ENCODE results near the gene LIN52. TPM values are rescaled to one million over a fixed set of nuclear protein-coding genes. Genes with fewer than 3 reads are reported as not detected.
A peak's percentile ranks its signal among the peaks of the same experiment; 100 is the strongest.

Gene LIN52
- total RNA-seq, 1 donor: 11.2 TPM

DNA sequence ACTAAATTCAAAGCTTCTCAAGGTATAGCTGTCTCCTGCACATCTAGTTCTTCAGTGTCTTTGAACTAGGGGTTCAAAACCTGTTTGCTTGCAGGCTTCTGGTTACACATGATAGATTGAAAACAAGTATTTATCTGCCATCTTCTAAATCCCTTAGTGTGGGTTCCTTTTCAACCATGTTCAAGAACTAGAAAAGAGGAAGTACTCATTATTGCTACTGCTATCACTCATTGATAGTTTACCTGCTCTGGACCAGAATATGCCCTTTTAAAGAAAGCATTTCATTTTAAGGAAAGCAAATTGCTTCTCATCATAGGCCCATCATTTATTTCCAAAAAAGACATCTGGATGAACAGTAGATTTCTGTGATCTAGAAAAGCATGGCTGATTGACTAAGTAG is 117.4 kb downstream of the LIN52 start:
- no peak for DNase-seq (ENCODE audit: low read depth)
- TF ChIP-seq, protein P1, sequence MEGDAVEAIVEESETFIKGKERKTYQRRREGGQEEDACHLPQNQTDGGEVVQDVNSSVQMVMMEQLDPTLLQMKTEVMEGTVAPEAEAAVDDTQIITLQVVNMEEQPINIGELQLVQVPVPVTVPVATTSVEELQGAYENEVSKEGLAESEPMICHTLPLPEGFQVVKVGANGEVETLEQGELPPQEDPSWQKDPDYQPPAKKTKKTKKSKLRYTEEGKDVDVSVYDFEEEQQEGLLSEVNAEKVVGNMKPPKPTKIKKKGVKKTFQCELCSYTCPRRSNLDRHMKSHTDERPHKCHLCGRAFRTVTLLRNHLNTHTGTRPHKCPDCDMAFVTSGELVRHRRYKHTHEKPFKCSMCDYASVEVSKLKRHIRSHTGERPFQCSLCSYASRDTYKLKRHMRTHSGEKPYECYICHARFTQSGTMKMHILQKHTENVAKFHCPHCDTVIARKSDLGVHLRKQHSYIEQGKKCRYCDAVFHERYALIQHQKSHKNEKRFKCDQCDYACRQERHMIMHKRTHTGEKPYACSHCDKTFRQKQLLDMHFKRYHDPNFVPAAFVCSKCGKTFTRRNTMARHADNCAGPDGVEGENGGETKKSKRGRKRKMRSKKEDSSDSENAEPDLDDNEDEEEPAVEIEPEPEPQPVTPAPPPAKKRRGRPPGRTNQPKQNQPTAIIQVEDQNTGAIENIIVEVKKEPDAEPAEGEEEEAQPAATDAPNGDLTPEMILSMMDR (IDR thresholded peaks at IDR 0.05; ENCODE audit: insufficient read depth, low read depth, low read length): no peak
- no peak overlapping the region for H3K4me3 ChIP-seq (ENCODE audit: low read depth, low read length)

DNA sequence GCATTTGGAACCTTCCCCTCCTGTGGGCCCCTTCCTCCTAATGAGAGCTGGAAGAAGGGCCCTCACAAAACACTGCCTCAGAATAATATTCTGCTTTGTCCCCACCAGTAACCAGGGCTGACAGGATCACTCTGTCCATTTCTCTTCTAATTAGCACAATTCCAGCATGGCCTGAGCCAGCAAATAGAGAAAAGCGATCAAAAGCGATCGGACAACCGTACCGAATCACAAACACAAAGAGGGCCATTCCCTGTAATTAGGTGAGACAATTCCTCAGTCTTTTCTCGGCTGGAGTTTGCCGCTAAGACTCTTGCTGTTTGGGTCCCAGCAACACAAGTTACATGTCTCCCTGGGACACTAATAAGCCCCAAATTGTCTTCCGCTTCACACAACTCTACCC is 118.9 kb downstream of the LIN52 start:
- no peak for DNase-seq (ENCODE audit: low read depth)
- H3K4me3 ChIP-seq (ENCODE audit: low read depth, low read length): no peak overlapping the region
- TF ChIP-seq, protein P1 (IDR thresholded peaks at IDR 0.05; ENCODE audit: insufficient read depth, low read depth, low read length): no peak

DNA sequence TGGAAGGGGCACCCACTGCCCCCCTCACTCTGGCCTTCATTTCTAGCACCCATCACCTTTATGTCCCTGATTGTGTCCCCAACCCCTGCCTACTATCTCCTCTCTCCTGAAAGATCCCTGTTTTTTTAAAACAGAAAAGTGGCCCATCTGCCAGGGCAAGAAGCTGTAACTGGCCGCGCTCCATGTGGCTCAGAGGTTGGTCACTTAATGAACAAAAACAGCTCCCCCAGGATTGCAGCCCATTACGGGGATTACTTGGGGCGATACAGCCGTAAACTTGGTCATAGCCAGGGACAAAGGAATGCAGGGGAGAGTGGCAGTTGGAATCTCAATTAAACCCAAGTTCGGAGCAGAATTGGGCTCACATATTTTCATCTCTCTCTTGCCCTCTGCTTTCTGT is 119.7 kb downstream of the LIN52 start:
- no peak overlapping the region for H3K4me3 ChIP-seq (ENCODE audit: low read depth, low read length)
- TF ChIP-seq, protein P1 (IDR thresholded peaks at IDR 0.05; ENCODE audit: insufficient read depth, low read depth, low read length): no peak
- no peak for DNase-seq (ENCODE audit: low read depth)

DNA sequence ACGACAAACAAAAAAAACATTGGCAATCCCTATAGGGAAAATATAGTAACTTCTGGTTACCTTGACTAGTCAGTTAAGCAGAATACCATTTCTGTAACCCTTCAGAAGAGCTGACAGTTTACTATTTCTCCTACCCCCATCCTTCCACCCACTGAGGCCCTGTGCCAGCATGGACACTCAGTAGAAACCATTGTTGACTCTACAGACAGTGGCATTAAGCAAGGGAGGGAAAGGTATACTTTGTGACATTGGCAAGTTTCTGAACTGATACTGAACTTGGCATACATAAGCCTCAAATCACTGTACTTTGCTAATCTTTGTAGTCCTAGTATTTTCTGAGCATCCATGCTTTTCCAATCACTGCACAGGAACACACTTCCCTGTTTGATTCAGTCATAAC is 121.1 kb downstream of the LIN52 start:
- DNase-seq (ENCODE audit: low read depth): no peak
- no peak overlapping the region for H3K4me3 ChIP-seq (ENCODE audit: low read depth, low read length)
- TF ChIP-seq, protein P1 (IDR thresholded peaks at IDR 0.05; ENCODE audit: insufficient read depth, low read depth, low read length): no peak

DNA sequence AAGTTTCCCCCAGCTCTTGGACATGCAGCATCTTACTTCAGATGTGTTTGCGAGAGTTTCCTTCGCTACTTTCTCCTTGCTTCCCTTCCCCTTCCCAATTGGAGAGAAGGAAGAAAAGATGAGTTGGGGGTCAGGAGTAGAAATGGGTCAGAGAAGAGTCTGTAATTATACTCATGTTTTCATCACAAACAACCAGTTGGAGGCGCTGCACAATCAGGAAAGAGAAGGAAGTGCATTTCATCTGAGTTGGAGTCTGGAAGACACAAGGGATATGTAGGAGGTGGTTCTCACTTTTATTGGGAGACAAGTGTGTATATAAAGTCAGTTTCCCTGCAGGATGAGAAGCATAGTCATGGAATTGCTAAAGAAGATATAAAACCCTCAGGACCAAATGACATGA is 123.2 kb downstream of the LIN52 start:
- DNase-seq (ENCODE audit: low read depth): no peak
- TF ChIP-seq, protein P1 (IDR thresholded peaks at IDR 0.05; ENCODE audit: insufficient read depth, low read depth, low read length): peak; percentile 19
- no peak overlapping the region for H3K4me3 ChIP-seq (ENCODE audit: low read depth, low read length)

DNA sequence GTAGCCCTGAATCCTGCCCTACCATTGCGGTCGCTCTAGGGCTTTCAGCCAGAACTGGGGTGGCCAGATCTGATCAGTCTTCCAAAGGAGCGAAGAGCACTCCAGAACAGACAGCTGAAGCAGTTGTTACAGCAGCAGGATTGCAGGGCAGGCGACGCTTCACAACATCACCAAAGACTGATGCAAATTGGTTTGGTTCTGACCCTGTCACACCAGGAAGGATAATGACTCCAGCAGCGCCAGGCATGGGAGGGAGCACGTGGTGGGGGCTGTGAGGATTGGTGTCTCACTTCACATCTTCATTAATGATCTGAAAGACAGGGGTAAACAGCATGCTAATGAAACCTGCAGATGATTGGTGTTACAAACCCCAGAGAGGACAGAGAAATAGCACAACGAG is 123.9 kb downstream of the LIN52 start:
- H3K4me3 ChIP-seq (ENCODE audit: low read depth, low read length): no peak overlapping the region
- no peak for DNase-seq (ENCODE audit: low read depth)
- TF ChIP-seq, protein P1 (IDR thresholded peaks at IDR 0.05; ENCODE audit: insufficient read depth, low read depth, low read length): no peak

DNA sequence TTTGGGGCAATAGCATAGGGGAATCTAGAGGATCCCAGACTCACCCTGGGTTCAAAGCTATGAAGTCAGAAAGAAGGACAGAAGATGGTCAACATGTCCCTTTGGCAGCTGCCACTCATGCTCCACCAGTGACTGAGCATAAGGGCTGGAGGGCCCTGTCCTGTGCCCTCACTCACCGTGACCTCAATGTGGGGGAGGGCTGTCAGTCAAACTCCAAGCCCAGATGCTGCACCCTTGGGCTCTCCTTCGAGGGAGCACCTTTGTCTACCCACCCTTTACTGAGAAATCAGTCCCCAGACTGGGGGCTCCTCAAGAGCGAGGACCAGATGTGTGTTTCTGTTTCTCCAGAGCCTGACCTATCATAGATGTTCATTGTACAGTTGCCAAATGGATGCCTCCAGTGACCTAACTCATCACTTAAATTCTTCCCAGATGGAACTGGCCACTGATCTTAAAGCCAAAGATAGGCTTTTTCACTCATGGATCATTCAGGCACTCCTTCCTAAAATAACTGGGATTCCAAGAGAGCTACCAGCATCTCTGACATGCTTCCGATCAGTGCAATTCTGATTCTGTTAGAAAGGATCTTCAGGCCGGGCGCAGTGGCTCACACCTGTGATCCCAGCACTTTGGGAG is 127.3 kb downstream of the LIN52 start:
- TF ChIP-seq, protein P1 (IDR thresholded peaks at IDR 0.05; ENCODE audit: insufficient read depth, low read depth, low read length): no peak
- DNase-seq (ENCODE audit: low read depth): no peak
- no peak overlapping the region for H3K4me3 ChIP-seq (ENCODE audit: low read depth, low read length)

All from fibroblast of villous mesenchyme (primary cell).